Colonic mucosa (tissue), 4 donors: ENCODE results near the gene SLC2A9. TPM values are rescaled to one million over a fixed set of nuclear protein-coding genes. Genes with fewer than 3 reads are reported as not detected.

Experiments used
- DNase-seq: peaks from one replicate; pipeline ENCODE4 v3.0.0-alpha.2; 2020
- H3K27ac ChIP-seq: fragments of 200-600 bp; one replicate; pipeline ENCODE4 v1.8.0; 2021
- H3K27me3 ChIP-seq: fragments of 200-600 bp; one replicate; pipeline ENCODE4 v1.8.0; 2021
- H3K36me3 ChIP-seq: fragments of 200-600 bp; one replicate; pipeline ENCODE4 v1.8.0; 2021
- H3K4me1 ChIP-seq: fragments of 200-600 bp; one replicate; pipeline ENCODE4 v1.8.0; 2021; ENCODE audit warnings: mild to moderate bottlenecking
- H3K4me3 ChIP-seq: fragments of 200-600 bp; one replicate; pipeline ENCODE4 v1.8.0; 2021
- H3K9ac ChIP-seq, 2 donors: one replicate each; pipeline ENCODE4 v1.7.0; 2013; ENCODE audit warnings: control low read depth in 2 of 2, low read depth in 2 of 2, low read length in 2 of 2
- H3K9me3 ChIP-seq: fragments of 200-600 bp; one replicate; pipeline ENCODE4 v1.8.0; 2021
- CTCF ChIP-seq: fragments of 200-600 bp; IDR thresholded peaks from one replicate; pipeline ENCODE4 v1.8.0; 2022; ENCODE audit warnings: antibody characterized with exemption, mild to moderate bottlenecking
- intact Hi-C: fragments of 100-400 bp; cut with DNase I; formaldehyde crosslinking; loops from one replicate; pipeline ENCODE4 v1.14.1; 2022
- total RNA-seq, 2 donors: library from RNA; stranded (reverse); fragmentation: NEBNext Ultra II Directional in 1 of 2; extraction: Animal tissue kit (Norgen Biotek cat#: 25700) in 1 of 2; gene quantifications; one replicate each; pipeline ENCODE4 v1.2.1, GENCODE V29; 2021
- donor health status: healthy.
- donor health status: DM: no; HTN: no; CAD: no.
- donor health status: DM: no; HTN: no; CAD: no.

SLC2A9 gene
- total RNA-seq, 2 donors from 2014 or later = 4.3 to 6.8 TPM

GRCh38 chr4:9932771-9933170 lies 88.5 kb downstream of the SLC2A9 start:
- H3K27ac ChIP-seq = no peak overlapping the region
- no peaks in the 10 kb centered on the region for H3K9me3 ChIP-seq
- no peaks in the 10 kb centered on the region for H3K4me1 ChIP-seq
- no peak for TF ChIP-seq CTCF
- DNase-seq = no peak
- no peak overlapping the region for H3K4me3 ChIP-seq
- intact Hi-C loops = no loop called here
- no peaks in the 10 kb centered on the region for H3K27me3 ChIP-seq
- no peak overlapping the region for H3K9ac ChIP-seq
- H3K36me3 ChIP-seq = no peaks in the 10 kb centered on the region

- intact Hi-C loops = no loop called here
Observed at GRCh38 chr4:9931146-9931545, 90.2 kb downstream of the SLC2A9 start.

GRCh38 chr4:9929111-9929510 lies 92.2 kb downstream of the SLC2A9 start:
- no peak overlapping the region for H3K27ac ChIP-seq
- intact Hi-C loops = no loop called here
- no peaks in the 10 kb centered on the region for H3K4me1 ChIP-seq
- no peak overlapping the region for H3K9ac ChIP-seq
- no peaks in the 10 kb centered on the region for H3K9me3 ChIP-seq
- no peaks in the 10 kb centered on the region for H3K27me3 ChIP-seq
- TF ChIP-seq CTCF = no peak
- no peak overlapping the region for H3K4me3 ChIP-seq
- no peak for DNase-seq
- no peaks in the 10 kb centered on the region for H3K36me3 ChIP-seq

More at GRCh38 chr4:9931146-9931545, 90.2 kb downstream of the SLC2A9 start:
- Histone ChIP-seq H3K4me1 (no peaks in the 10 kb centered on the region), H3K27me3 (no peaks in the 10 kb centered on the region), H3K9me3 (no peaks in the 10 kb centered on the region), H3K9ac (no peak overlapping the region), H3K4me3 (no peak overlapping the region), H3K27ac (no peak overlapping the region), H3K36me3 (no peaks in the 10 kb centered on the region)
- TF ChIP-seq CTCF = no peak
- DNase-seq = no peak

- no peak overlapping the region for H3K4me3 ChIP-seq
- intact Hi-C loops = no loop called here
- no peak for TF ChIP-seq CTCF
Observed at GRCh38 chr4:9927341-9928007, 93.8 kb downstream of the SLC2A9 start.

GRCh38 chr4:9926586-9926985 lies 94.7 kb downstream of the SLC2A9 start:
- no peak for DNase-seq
- Histone ChIP-seq H3K9ac (no peak overlapping the region), H3K9me3 (no peaks in the 10 kb centered on the region), H3K4me3 (no peak overlapping the region), H3K27ac (no peak overlapping the region), H3K27me3 (no peaks in the 10 kb centered on the region), H3K4me1 (no peaks in the 10 kb centered on the region), H3K36me3 (no peaks in the 10 kb centered on the region)
- intact Hi-C loops = no loop called here
- no peak for TF ChIP-seq CTCF

More at GRCh38 chr4:9927341-9928007, 93.8 kb downstream of the SLC2A9 start:
- no peak for DNase-seq
- Histone ChIP-seq H3K27ac (no peak overlapping the region), H3K9ac (no peak overlapping the region), H3K27me3 (no peaks in the 10 kb centered on the region), H3K4me1 (no peaks in the 10 kb centered on the region), H3K9me3 (no peaks in the 10 kb centered on the region), H3K36me3 (no peaks in the 10 kb centered on the region)
